Gastroesophageal sphincter (tissue), 4 donors: Measurements from ENCODE around the gene CRY2. TPM values are rescaled to one million over a fixed set of nuclear protein-coding genes. Genes with fewer than 3 reads are reported as not detected.

Source experiments
- ATAC-seq: fragments of 150-250 bp; one replicate; pipeline ENCODE4 v1.9.1; 2016; ENCODE audit warnings: mild to moderate bottlenecking, moderate library complexity
- H3K27ac ChIP-seq, 4 donors: fragments of 200-600 bp; sonication (generic) in 3 of 4; 1 replicate in 3 of 4; 2 replicates in 1 of 4; pipeline ENCODE4 v1.5.1; 2016 to 2019
- H3K27me3 ChIP-seq: fragments of 200-600 bp; sonication (generic); one replicate; pipeline ENCODE4 v1.5.1; 2019
- H3K36me3 ChIP-seq, 2 donors: fragments of 200-600 bp; sonication (generic); one replicate each; pipeline ENCODE4 v1.5.1; 2019; ENCODE audit warnings: control low read depth in 1 of 2
- H3K4me1 ChIP-seq, 3 donors: fragments of 200-600 bp; sonication (generic); 1 replicate in 2 of 3; 2 replicates in 1 of 3; pipeline ENCODE4 v1.5.1; 2016 to 2019; ENCODE audit warnings: control low read depth in 2 of 3
- H3K4me3 ChIP-seq, 2 donors: fragments of 200-600 bp; sonication (generic); one replicate each; pipeline ENCODE4 v1.5.1; 2019; ENCODE audit warnings: mild to moderate bottlenecking in 1 of 2, moderate library complexity in 1 of 2
- H3K9me3 ChIP-seq, 3 donors: fragments of 200-600 bp; sonication (generic); one replicate each; pipeline ENCODE4 v1.5.1; 2017 to 2019; ENCODE audit warnings: control low read depth in 2 of 3
- CTCF ChIP-seq, 4 experiments: fragments of 200-600 bp in 2 of 4; fragments of 450-650 bp in 2 of 4; sonication (generic) in 1 of 4; IDR thresholded peaks; one replicate each; pipeline ENCODE4 v1.5.1; 2017 to 2019; ENCODE audit warnings: antibody characterized with exemption in 4 of 4, mild to moderate bottlenecking in 2 of 4, moderate library complexity in 2 of 4
- EP300 ChIP-seq: sonication (generic); formaldehyde crosslinking; IDR thresholded peaks from one replicate; pipeline ENCODE4 v1.6.1; 2017; ENCODE audit warnings: antibody characterized with exemption, mild to moderate bottlenecking
- POLR2A ChIP-seq, 2 donors: fragments of 450-650 bp; IDR thresholded peaks; one replicate each; pipeline ENCODE4 v1.6.1; 2017; ENCODE audit warnings: antibody characterized with exemption in 2 of 2, mild to moderate bottlenecking in 2 of 2, moderate library complexity in 1 of 2
- POLR2AphosphoS5 ChIP-seq: sonication (generic); formaldehyde crosslinking; IDR thresholded peaks from one replicate; pipeline ENCODE4 v1.6.1; 2017; ENCODE audit warnings: antibody characterized with exemption
- WGBS, 2 donors: methylation state at CpG; one replicate each; pipeline ENCODE4 v1.1.5; 2018; ENCODE audit warnings: low coverage in 1 of 2; 5-methylcytosine and 5-hydroxymethylcytosine counted together
- total RNA-seq, 4 donors: library from RNA; depleted of rRNA; stranded (reverse); fragments of >200 nt; gene quantifications; one replicate each; pipeline ENCODE4 v1.1.0, GENCODE V29; 2016

Gene CRY2
- total RNA-seq, 4 donors from 2014 or later = 38.8 to 82.0 (median 47.7) TPM

GRCh38 chr11:45930951-45931570, 83.8 kb downstream of the CRY2 start:
- no peak for ATAC-seq
- TF ChIP-seq CTCF (IDR thresholded peaks at IDR 0.05) = no peak
- no peak for TF ChIP-seq EP300
- no peak for TF ChIP-seq POLR2AphosphoS5
- no peak for TF ChIP-seq POLR2A (IDR thresholded peaks at IDR 0.05)
- 67 to 70% methylated on average over 1 to 2 of the region's 8 CpGs for WGBS, 2 donors

GRCh38 chr11:45931739-45932138, 84.5 kb downstream of the CRY2 start:
- Histone ChIP-seq H3K27ac (no peak overlapping the region), H3K4me3 (no peak overlapping the region), H3K9me3 (no peaks in the 10 kb centered on the region), H3K36me3 (peaks cover 0 to 64% of the 10 kb centered on the region in 2 donors), H3K4me1 (no peaks in the 10 kb centered on the region), H3K27me3 (peaks cover 6% of the 10 kb centered on the region)
- TF ChIP-seq POLR2A (IDR thresholded peaks at IDR 0.05) (no peak), CTCF (IDR thresholded peaks at IDR 0.05) (no peak), EP300 (no peak), POLR2AphosphoS5 (no peak)
- peak; percentile 8 for ATAC-seq
- 80% methylated on average over 2 of the region's 10 CpGs; no CpG with 5 or more reads in 1 of the 2 donors for WGBS, 2 donors

More at GRCh38 chr11:45930951-45931570, 83.8 kb downstream of the CRY2 start:
- Histone ChIP-seq H3K36me3 (peaks cover 0 to 58% of the 10 kb centered on the region in 2 donors), H3K9me3 (no peaks in the 10 kb centered on the region), H3K4me3 (no peak overlapping the region), H3K4me1 (no peaks in the 10 kb centered on the region), H3K27me3 (peaks cover 13% of the 10 kb centered on the region), H3K27ac (no peak overlapping the region)

GRCh38 chr11:45932217-45932616, 84.9 kb downstream of the CRY2 start:
- H3K27me3 ChIP-seq = peaks cover 2% of the 10 kb centered on the region
- H3K4me3 ChIP-seq = no peak overlapping the region
- no peaks in the 10 kb centered on the region for H3K4me1 ChIP-seq
- no peaks in the 10 kb centered on the region for H3K9me3 ChIP-seq
- peaks cover 0 to 69% of the 10 kb centered on the region in 2 donors for H3K36me3 ChIP-seq
- WGBS, 2 donors = 88 to 93% methylated on average over 3 to 6 of the region's 8 CpGs
- ATAC-seq = no peak
- H3K27ac ChIP-seq = no peak overlapping the region
- TF ChIP-seq POLR2AphosphoS5 (no peak), EP300 (no peak), POLR2A (IDR thresholded peaks at IDR 0.05) (no peak), CTCF (IDR thresholded peaks at IDR 0.05) (no peak)

Other genes starting within 250 kb of the CRY2 start
- 1 to 10 TPM; 2.1 to 4.7 (median 2.4) TPM for gene CHST1, start 181.9 kb upstream of the CRY2 start, total RNA-seq
- 10 to 100 TPM in 1 of 4 donors, 1 to 10 TPM in 3; 6.8 to 22.3 (median 8.5) TPM for gene SLC35C1, start 42.3 kb upstream of the CRY2 start, total RNA-seq
- 10 to 100 TPM in 3 of 4 donors, 1 to 10 TPM in 1; 9.8 to 17.5 (median 13.8) TPM for gene MAPK8IP1, start 38.2 kb downstream of the CRY2 start, total RNA-seq
- gene FREY1, start 59.8 kb downstream of the CRY2 start, total RNA-seq = 1 to 10 TPM in 1 of 4 donors, under 1 TPM in 1, not detected in 2; 0.54 to 2.3 TPM
- 10 to 100 TPM; 20.0 to 26.7 (median 21.3) TPM for gene PEX16, start 70.4 kb downstream of the CRY2 start, total RNA-seq
- 1 to 10 TPM in 1 of 4 donors, not detected in 3; 2.5 TPM for gene LARGE2, start 75.2 kb downstream of the CRY2 start, total RNA-seq